ENCODE data around the gene CRYBB3.
A peak's percentile ranks its signal among the peaks of the same experiment; 100 is the strongest.
"Not testable (repeated sequence)": the region's sequence is repeated elsewhere in the genome, so short reads cannot be mapped to it uniquely, and the experiment has no call there.

Gene CRYBB3

DNA sequence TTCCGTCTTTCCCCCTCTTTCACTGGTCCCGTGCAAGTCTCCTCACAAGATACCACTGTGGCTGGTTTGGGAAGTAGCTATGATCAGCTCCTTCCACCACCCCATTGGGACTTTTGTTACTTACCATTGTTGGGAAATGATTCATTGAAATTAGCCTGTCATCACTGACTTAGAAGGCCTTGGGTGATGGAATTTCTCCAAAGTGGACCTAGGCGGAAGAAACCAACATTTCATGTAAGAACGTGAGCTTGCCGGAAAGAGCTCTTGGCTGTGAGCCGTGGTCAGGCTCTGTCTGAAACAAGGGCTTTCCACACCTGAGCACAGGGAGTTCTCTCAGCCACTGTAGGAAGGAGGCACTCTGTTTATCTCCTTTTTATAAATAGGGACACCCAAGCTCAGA is 23.5 kb upstream of the CRYBB3 start:
- FAIRE-seq = no peak

DNA sequence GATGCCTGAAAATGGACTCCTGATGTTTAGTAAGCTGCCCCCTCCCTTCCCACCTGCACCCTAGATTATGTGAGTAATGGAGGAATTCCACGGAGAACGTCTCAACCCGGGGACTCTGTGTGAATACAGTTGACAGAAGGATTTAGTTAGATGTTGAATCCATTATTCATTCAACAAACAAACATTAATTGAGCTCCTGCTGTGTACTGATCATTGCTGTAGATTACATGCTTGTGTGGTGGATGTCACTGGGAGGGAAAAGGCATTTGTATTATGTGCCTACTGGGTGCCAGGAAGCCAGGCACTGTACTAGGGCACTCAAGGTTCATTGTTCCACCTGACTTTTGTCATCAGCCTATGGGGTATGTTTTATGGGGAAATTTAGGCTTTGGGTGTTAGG is 22.9 kb upstream of the CRYBB3 start:
- FAIRE-seq = no peak

DNA sequence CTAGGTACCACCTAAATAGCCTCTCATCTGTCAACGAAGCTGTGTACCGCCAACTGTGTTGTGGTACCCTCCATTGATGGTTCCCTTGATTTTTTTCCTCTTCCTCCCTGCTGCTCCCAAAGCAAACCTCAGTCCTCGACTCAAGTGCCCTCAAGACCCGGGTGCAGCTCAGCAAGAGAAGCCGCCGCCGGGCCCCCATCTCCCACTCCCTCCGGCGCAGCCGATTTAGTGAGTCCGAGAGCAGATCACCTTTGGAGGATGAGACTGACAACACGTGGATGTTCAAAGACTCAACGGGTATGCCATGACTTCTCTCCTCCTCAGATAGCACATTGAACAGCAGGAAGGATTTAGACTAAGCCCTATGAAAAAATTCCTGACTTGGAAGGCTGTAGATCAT is 22.4 kb upstream of the CRYBB3 start:
- FAIRE-seq = no peak

DNA sequence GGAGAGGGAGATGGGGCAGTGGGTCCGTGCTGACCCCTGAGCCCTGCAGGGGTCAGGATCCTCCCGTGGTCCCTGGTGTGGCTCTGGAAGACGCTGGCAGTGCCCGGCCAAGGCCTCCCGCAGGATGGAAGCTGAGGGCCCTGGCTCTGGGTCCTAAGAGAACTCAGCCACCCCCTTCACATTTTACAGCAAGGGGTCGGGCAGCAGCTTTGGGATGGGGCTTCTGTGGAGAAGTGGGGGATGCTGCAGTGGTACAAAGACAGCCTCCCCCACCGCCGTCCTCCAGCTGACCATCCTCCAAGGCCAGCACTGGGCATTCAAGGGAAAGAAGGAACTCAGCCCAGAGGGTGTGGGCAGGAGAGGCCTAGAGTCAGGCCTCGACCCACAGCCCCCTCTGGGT is 21.8 kb upstream of the CRYBB3 start:
- no peak for FAIRE-seq

DNA sequence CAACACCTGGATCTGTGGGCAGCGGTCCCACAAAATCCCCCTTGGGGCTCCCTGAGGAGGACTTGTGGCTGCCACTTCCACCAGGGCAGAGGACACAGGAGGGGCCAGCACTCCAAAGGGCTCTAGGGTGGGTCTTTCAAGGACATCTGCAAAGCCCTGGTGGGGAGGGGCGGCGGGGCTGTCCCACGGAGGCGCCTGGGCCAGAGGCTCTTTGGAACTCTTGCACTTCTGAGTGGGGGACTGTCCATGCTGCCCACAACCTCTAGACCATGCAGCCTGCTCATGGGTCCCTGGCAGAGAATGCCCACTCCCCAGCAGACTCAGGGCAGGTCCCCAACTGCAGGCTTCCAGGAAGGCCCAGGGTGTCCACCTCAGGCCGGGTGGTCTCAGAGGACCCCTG is 21.3 kb upstream of the CRYBB3 start:
- FAIRE-seq = not testable (repeated sequence)

DNA sequence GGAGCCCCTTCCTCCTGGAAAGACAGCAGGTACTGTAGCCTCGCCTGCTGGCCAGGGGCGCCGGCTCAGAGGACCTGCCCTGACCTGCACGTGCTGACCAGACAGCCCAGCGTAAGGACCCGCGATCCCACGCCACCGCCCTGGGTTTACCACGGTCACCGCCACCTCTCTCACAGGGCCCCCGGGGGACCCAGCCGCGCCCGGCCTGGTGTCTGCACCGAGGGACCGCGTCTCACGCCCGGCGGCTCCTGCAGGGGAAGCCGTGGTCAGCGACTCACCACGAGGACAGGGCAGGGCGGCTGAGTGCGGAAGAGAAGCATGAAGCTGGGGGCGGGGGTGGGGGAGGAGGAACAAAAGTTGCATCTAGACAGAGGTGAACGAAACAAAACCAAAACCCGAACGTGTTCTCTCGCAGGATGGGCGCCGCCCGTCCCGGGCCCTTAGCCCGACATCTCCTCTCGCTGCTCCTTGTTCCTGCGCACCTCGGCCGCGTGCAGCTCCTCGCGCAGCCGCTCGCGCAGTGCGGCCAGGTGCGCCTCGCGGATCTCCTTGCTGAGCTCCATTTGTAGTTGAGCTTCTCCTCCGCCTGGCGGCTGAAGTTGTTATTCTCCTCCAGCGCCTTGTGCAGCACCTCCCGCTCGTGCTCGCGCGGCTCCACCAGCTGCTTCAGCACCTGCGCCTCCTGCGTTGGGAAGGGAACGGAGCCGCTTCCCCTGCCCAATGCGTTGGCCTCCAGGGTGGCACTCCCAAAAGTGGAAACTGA is 20.6 kb upstream of the CRYBB3 start:
- not testable (repeated sequence) for FAIRE-seq

DNA sequence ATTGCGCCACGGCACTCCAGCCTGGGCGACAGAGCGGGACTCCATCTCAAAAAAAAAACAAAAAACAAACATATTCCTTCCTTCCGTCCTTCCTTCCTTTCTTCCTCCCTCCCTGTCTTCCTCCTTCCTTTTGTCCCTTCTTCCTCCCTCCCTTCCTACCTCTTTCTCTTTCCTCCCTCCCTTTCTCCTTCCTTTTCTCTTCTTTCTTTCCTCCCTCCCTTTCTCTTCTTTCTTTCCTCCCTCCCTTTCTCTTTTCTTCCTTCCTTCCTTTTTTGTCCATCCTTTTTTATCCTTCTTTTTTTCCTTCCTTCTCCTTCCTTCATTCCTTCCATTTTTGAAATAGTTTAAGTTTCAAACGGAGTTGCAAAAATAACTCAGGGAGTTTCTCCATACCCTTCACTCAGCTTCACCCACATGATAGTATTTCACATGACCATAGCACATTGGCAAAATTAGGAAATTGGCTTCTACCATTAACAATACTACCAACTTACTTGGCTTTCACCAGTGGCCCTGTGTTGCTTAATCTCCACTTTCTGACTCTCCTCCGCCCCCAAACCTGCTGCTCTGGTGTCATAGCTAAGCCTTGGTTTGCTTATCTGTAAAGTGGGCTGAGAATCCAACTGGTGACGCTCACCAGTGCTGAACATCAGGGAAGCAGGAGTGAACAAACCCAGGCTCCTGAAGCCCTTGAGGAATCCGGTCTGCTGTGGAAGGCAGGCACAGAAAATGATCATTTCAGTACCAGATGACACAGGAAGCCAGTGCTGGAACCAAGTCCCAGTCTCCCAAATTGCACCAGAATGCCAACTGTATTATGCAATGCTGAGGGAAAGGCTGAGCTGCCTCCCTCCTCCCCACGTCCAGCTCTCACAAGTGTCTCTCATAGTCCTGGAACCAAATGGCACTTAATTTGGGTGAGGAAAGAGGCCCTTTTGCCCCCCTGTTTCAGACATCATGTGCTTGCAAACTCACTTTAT is 17.2 kb upstream of the CRYBB3 start:
- no peak for FAIRE-seq

DNA sequence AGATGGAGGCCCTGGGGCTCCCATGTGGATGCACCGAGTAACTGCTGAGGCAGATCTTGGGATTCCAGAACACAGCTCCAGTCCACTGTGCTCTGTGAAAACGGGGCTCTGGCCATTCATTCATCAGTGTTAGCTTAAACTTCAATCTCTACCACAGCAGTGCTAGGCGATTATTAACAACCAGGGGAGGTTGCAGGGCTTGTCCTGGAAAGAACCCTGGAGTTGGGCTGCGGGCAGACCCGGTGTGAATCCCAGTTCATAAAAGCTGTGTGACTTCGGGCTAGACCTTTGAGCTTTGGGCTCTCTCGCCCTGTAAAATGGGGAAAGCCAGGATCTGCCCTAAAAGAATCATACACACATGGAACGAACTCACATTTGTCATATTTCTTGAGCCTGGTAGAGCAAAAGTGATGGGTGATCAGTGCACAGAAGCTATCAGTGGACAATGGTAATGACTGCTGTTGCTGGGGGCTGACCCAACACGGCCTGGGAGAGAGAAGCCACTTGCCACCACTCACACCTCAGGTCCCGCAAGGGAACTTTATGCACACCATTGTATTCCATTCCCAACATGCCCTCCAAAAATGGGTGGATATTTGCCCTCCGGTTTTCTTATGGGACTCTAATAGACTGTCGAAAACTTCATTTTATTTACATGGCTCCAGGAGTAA is 15.6 kb upstream of the CRYBB3 start:
- FAIRE-seq = no peak

DNA sequence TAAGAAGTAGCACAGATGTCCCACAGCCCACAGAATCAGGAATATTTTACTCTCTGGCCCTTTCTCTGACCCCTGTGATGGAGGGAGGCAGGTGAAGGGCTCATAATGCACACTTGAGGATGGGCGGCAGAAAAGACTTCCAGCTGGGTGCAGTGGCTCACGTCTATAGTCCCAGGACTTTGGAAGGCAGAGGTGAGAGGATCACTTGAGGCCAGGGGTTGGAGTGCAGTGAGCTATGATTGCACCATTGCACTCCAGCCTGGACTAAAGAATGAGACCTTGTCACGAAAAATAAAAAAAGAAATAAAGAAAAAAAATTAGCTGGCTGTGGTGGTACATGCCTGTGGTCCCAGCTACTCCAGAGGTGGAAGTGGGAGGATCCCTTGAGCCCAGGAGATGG is 13.5 kb upstream of the CRYBB3 start:
- FAIRE-seq = no peak

DNA sequence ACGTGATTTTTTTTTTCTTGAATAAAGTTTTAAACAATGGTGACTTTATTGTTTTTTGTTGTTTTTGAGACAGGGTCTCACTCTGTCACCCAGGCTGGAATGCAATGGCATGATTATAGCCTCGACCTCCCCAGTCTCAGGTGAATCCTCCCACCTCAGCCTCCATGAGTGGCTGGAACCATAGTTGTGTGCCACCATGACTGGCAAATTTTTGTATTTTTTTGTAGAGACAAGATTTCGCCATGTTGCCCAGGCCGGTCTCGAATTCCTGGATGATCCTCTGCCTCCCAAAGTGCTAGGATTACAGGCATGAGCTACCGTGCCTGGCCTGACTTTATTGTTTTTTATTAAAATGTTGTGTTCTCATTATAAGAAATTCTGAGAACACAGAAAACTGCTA is 12.2 kb upstream of the CRYBB3 start:
- no peak for FAIRE-seq

DNA sequence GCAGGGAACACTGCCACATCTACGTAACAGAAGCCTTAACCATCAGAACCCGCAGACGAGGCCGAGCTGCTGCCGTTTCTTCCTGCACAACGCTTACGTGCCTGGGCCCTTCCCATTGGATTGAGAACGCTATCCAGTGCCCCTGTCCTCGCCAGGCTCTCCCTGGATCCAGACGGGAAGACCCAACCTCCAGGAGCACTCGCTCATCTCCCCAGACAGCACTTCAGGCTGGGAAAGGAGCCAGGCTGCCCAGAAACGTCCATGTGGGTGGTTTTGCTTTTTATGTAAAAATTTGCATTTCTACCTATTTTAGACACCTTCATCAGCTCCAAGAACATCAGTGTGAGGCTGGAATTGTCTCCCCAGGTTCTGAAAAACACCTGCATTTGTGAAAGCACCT is 7.3 kb upstream of the CRYBB3 start:
- FAIRE-seq = no peak

DNA sequence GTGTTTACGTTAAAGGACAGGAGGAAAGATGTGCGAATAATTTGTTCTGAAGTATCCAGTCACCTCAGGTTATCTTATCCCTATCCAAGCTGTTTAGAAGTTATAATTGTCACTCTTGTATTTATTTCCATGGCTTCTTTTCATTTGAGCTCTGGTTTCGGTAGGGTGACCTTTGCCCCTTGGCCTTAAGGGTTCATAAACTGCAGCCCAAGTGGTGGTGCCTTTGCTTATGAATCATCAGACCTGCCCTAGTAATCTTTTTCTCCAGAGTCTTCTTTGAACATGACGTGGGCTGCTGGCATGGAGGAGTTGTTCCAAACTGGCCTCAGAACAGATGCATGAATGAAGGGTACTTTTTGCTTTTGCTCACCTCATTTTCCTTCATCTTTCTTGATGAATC is 6.5 kb upstream of the CRYBB3 start:
- FAIRE-seq = no peak

DNA sequence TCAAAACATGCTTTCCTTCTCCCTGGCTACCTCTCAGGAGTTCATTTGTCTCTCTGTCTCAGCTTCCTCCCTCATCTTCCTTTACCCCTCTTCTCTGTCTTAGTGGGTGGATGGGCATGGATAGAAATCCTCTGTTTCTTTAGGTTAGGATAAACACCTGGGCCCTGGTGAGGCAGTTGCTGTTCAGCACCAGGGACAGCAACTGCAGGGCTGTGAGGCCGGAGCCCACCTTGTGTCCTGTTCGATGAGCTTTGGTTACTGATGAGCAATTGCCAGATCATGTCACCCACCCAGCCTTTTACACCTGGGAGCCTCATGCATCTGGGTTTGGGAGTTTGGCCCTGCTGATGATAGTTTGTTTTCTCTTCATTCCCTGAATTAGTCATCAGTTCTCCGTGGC is 6.1 kb upstream of the CRYBB3 start:
- FAIRE-seq = no peak

DNA sequence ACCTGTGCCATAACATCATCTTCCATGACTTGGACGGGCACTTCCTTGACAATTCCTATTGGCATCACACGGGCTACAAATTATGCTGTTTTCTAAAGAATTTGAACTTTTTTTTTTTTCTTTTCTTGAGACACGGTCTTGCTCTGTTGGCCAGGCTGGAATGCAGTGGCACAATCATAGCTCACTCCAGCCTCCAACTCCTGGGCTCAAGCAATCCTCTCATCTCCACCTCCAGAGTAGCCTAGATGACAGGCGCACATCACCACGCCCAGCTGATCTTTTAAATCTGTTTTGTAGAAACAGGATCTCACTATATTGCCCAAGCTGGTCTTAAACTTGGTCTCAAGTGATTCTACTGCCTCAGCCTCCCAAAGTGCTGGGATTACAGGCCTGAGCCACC is 3.3 kb upstream of the CRYBB3 start:
- FAIRE-seq = no peak

DNA sequence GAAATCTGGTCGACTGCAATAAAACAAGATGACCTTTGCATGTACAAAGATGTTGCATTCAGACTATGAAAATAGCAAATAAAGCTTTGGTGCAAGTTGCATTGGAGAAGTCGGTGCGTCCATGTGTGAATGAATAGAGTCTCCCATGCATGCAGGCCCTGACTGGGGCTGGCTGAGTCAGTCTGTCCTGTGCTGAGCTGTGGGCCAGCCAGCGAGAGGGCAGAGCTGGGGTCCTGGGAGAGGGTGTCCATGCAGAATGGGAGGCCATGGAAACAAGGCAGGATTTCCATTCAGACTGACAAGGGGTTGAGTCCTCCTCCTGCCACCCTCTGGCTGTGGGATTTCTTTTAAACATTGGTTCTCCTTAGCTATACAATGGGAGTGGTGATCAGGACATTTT is 2.3 kb upstream of the CRYBB3 start:
- FAIRE-seq = no peak

DNA sequence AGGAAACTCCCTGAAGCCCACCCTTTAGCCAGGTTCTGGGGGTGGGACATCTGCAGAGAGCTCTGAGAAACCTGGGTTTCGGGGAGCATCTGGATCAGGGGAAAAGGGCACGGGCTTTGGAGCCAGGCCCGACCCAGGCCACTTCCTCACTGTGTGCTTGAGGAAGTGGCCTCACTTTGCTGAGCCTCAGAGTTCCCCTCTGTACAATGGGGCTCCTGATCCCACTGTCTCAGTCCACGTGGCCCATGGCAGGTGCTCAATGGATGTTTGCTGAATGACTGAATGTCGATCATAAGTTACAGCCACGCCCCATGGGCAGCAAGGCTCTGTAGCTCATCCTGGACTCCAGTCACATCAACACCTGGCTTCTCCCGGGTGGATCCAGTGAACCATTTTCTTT is 1.3 kb downstream of the CRYBB3 start:
- FAIRE-seq = no peak

DNA sequence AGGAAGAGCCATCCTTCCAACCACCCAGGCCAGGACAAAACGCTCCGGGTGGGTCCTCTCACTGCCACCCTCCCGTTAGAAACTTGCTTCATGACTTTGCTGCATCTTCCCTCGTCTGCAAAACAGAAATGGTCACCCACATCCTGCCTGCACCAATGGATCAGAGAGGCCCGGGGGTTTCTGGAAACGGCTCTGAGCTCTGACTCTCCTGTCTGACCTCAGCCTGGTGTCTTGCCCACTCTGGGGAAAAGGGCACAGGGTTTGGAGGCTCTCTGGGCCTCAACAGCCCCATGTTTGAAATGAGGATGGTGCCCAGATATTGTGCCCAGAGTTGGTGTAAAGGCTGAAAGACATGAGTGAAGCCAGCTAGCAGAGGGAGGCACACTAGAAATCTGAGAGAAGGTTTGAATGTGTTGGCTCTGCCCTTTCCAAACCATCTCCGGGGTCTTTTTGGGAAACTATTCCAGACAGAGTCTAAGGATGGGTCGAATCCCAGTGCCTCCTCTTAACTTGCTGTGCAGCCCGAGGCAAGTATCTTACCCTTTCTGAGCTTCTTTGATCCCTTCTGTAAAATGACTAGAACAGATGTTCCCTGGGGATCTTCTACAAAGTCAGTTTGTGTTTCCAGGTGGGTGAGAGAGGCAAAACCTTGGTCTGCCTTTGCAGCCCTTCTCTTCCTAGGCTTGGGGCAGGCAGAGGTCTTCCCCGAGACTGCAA is 2.1 kb downstream of the CRYBB3 start:
- no peak for FAIRE-seq

DNA sequence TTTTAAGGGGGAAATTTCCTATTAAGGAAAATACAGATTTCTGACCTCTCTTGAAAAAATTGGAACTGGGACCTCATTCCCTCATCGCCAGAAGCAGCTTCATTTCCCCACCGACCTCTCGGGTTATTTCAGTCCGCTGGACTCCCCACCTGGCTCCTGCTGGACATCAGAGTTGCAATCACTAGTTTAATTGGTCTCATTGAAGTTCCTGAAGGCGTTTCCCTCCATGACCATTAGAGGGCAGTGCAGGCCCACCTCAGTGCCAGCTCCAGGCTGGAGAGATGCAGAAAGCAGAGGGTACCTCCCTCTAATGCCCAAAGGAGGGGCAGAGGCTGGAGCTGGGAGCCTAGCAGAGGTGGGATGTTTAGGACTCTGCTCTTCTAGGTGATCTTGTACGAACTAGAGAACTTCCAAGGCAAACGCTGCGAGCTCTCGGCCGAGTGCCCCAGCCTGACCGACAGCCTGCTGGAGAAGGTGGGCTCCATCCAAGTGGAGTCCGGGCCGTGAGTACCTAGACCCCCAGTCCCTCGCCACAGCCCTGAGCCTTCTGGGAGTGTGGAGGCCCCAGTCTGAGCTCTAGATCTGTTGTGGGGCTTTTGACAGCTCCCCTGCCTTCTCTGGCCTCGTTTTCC is 2.7 kb downstream of the CRYBB3 start:
- FAIRE-seq = peak; percentile 83

DNA sequence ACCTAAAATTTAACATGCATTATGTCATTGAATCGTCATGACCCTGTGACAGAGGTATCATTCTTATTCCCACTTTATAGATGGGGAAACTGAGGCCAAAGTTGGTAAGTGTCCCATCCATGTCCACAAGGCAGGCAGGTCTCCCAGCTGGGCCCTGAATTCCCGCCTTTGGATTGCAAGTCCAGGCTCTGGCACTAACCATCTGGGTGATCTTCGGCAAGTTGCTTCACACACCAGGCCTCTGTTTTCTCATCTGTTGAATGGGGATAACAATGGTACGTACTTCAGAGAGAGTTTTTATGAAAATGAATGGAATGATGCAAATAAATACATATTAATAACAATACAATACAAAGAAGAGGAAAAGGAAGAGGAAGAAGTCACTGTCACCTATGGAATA is 3.4 kb downstream of the CRYBB3 start:
- FAIRE-seq = no peak

DNA sequence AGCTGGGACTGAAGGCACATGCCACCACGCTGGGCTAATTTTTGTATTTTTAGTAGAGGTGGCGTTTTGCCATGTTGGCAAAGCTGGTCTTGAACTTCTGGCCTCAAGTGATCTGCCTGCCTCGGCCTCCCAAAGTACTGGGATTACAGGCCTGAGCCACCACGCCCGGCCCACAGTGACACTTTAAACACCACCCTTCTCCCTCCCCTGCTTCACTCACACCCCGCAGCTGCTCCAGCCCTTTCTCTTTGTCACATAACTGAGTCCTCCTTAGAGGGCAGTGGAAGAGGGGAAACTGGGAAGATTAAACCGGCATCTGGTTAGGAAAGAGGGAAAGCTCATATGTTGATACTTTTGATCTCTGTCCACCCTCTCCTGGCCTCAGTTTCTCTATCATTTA is 4.9 kb downstream of the CRYBB3 start:
- FAIRE-seq = not testable (repeated sequence)

DNA sequence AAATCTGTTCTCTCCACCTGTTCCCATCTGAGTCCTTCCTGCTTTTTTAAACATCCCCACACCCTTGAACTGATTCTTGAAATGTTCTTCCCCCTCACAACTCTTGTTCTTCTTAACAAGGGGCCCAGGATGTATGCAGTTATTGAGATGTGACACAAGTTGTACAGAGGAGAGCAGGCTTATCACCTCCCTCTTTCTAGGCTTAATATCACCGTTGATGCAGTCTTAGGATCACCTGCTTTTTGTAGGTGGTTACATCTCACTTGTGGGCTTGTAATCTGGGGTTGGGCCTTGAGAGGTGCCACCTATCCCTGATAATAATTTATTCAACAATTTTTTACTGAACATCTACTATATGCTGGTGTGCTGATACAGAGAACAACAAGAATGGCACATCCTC is 6.2 kb downstream of the CRYBB3 start:
- FAIRE-seq = no peak

DNA sequence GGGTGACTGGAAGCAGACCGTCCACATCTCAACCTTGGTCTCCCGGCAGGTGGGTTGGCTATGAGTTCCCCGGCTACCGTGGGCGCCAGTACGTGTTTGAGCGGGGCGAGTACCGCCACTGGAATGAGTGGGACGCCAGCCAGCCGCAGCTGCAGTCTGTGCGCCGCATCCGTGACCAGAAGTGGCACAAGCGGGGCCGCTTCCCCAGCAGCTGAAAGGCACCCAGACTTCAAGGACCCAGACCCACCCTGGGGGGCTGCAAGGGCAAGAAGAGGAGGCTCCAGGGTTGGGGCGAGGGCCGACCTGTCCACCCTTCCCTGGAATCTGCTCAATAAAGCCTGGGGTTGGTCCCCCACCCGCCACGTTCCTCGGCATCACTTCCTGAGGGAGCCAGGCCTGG is 7.3 kb downstream of the CRYBB3 start:
- no peak for FAIRE-seq
